ENCODE data around the gene ZNF41.

Gene ZNF41

GRCh38 chrX:47484885-47485284 lies 1.9 kb upstream of the ZNF41 start:
- TF ChIP-seq CTCF (conservative IDR thresholded peaks at IDR 0.05; ENCODE audit: low read length), result no peak

GRCh38 chrX:47483306-47484268 lies 565 bp upstream of the ZNF41 start:
- peak; percentile 31 for DNase-seq (ENCODE audit: low read depth)
- H3K4me3 ChIP-seq (ENCODE audit: low read length), result peak overlapping the region; percentile 71
- no peak for TF ChIP-seq CTCF (conservative IDR thresholded peaks at IDR 0.05; ENCODE audit: low read length)

More at GRCh38 chrX:47484885-47485284, 1.9 kb upstream of the ZNF41 start:
- no peak for DNase-seq (ENCODE audit: low read depth)
- no peak overlapping the region for H3K4me3 ChIP-seq (ENCODE audit: low read length)

- no peak for TF ChIP-seq CTCF (conservative IDR thresholded peaks at IDR 0.05; ENCODE audit: low read length)
- peak overlapping the region; percentile 71 for H3K4me3 ChIP-seq (ENCODE audit: low read length)
- no peak for DNase-seq (ENCODE audit: low read depth)
Measured at GRCh38 chrX:47482065-47482511, 934 bp downstream of the ZNF41 start.

GRCh38 chrX:47481160-47481559 lies 1.9 kb downstream of the ZNF41 start:
- no peak overlapping the region for H3K4me3 ChIP-seq (ENCODE audit: low read length)
- no peak for TF ChIP-seq CTCF (conservative IDR thresholded peaks at IDR 0.05; ENCODE audit: low read length)
- DNase-seq (ENCODE audit: low read depth), result no peak

- DNase-seq (ENCODE audit: low read depth), result no peak
- no peak overlapping the region for H3K4me3 ChIP-seq (ENCODE audit: low read length)
- no peak for TF ChIP-seq CTCF (conservative IDR thresholded peaks at IDR 0.05; ENCODE audit: low read length)
Measured at GRCh38 chrX:47480576-47480975, 2.4 kb downstream of the ZNF41 start.

GRCh38 chrX:47475476-47475875 lies 7.5 kb downstream of the ZNF41 start:
- DNase-seq (ENCODE audit: low read depth), result no peak
- H3K4me3 ChIP-seq (ENCODE audit: low read length), result no peak overlapping the region
- TF ChIP-seq CTCF (conservative IDR thresholded peaks at IDR 0.05; ENCODE audit: low read length), result no peak

GRCh38 chrX:47467106-47467505 lies 15.9 kb downstream of the ZNF41 start:
- no peak for DNase-seq (ENCODE audit: low read depth)
- TF ChIP-seq CTCF (conservative IDR thresholded peaks at IDR 0.05; ENCODE audit: low read length), result no peak
- H3K4me3 ChIP-seq (ENCODE audit: low read length), result no peak overlapping the region

Measured in AG10803 (cell line).